Stimulated activated CD4-positive, alpha-beta T cell treated with anti-CD3 and anti-CD28 coated beads, Interleukin-12 subunit alpha, Interleukin-12 subunit beta, amount 100 ng/mL, for 4 hours (primary cell): ENCODE results near the gene OR5D16.
"Not testable (repeated sequence)": the region's sequence is repeated elsewhere in the genome, so short reads cannot be mapped to it uniquely, and the experiment has no call there.

ENCODE experiments used
- DNase-seq: peaks from one replicate; pipeline ENCODE4 v3.0.0-alpha.2; 2020

OR5D16 gene

GRCh38 chr11:55838452-55838851, at the start of gene OR5D16:
Gene OR5D16 (plus strand): TSS chr11:55838752. CDS start chr11:55838752, 0 bp downstream.
- no peak for DNase-seq

GRCh38 chr11:55791606-55792005, 46.9 kb upstream of the OR5D16 start:
- no peak for DNase-seq

GRCh38 chr11:55793321-55793720, 45.2 kb upstream of the OR5D16 start:
- no peak for DNase-seq

- DNase-seq = no peak
Observed at GRCh38 chr11:55795256-55795655, 43.3 kb upstream of the OR5D16 start, which contains the start of gene OR5D14. Gene OR5D14 (plus strand): TSS chr11:55795556. CDS start chr11:55795556, 0 bp downstream.

- no peak for DNase-seq
Observed at GRCh38 chr11:55806248-55806647, 32.3 kb upstream of the OR5D16 start.

- no peak for DNase-seq
Observed at GRCh38 chr11:55811067-55811466, 27.5 kb upstream of the OR5D16 start, which contains the start of gene OR5L1. Gene OR5L1 (plus strand): TSS chr11:55811367. CDS start chr11:55811467, 100 bp downstream.

- DNase-seq = no peak
Observed at GRCh38 chr11:55819330-55819729, 19.2 kb upstream of the OR5D16 start, which contains the start of gene OR5D18. Gene OR5D18 (plus strand): TSS chr11:55819630. CDS start chr11:55819630, 0 bp downstream.

GRCh38 chr11:55826919-55827318, 11.6 kb upstream of the OR5D16 start, which contains the start of gene OR5L2:
Gene OR5L2 (plus strand): TSS chr11:55827219. CDS start chr11:55827219, 0 bp downstream.
- no peak for DNase-seq

GRCh38 chr11:55847453-55847852, 8.9 kb downstream of the OR5D16 start:
- DNase-seq = no peak

- DNase-seq = no peak
Observed at GRCh38 chr11:55849037-55849436, 10.5 kb downstream of the OR5D16 start.

GRCh38 chr11:55852141-55852540, 13.6 kb downstream of the OR5D16 start:
- no peak for DNase-seq

GRCh38 chr11:55854704-55855103, 16.2 kb downstream of the OR5D16 start:
- no peak for DNase-seq

GRCh38 chr11:55867354-55867753, 28.8 kb downstream of the OR5D16 start:
- not testable (repeated sequence) for DNase-seq

GRCh38 chr11:55872731-55873130, 34.2 kb downstream of the OR5D16 start:
- DNase-seq = not testable (repeated sequence)

- not testable (repeated sequence) for DNase-seq
Observed at GRCh38 chr11:55873146-55873545, 34.6 kb downstream of the OR5D16 start.

- not testable (repeated sequence) for DNase-seq
Observed at GRCh38 chr11:55882997-55883396, 44.4 kb downstream of the OR5D16 start, which contains the start of gene TRIM51. Gene TRIM51 (plus strand): TSS chr11:55883297. CDS start chr11:55885429, 2,132 bp downstream.

GRCh38 chr11:55884995-55885394, 46.4 kb downstream of the OR5D16 start:
- not testable (repeated sequence) for DNase-seq

GRCh38 chr11:55885481-55885880, 46.9 kb downstream of the OR5D16 start:
- not testable (repeated sequence) for DNase-seq
